8988T (cell line): ENCODE data around the gene ABRAXAS1.

Experiments used
- DNase-seq: peaks from one replicate; pipeline ENCODE4 v3.0.0; 2011

ABRAXAS1 gene

GRCh38 chr4:83449009-83449408, 35.9 kb downstream of the ABRAXAS1 start:
- no peak for DNase-seq

GRCh38 chr4:83440899-83441298, 44.0 kb downstream of the ABRAXAS1 start:
- DNase-seq: no peak

- DNase-seq: no peak
These were observed 44.6 kb downstream of the ABRAXAS1 start for GRCh38 chr4:83440148-83440814.

- no peak for DNase-seq
These were observed 46.2 kb downstream of the ABRAXAS1 start for GRCh38 chr4:83438719-83439118.

- DNase-seq: no peak
These were observed 48.2 kb downstream of the ABRAXAS1 start for GRCh38 chr4:83436680-83437079.

GRCh38 chr4:83431200-83431599, 53.7 kb downstream of the ABRAXAS1 start:
- DNase-seq: no peak

GRCh38 chr4:83418211-83418610, 66.7 kb downstream of the ABRAXAS1 start:
- DNase-seq: no peak

- no peak for DNase-seq
These were observed 67.3 kb downstream of the ABRAXAS1 start for GRCh38 chr4:83417566-83417965.

GRCh38 chr4:83413676-83414075, 71.2 kb downstream of the ABRAXAS1 start:
- no peak for DNase-seq
